SU-DHL-6 (cell line): Measurements from ENCODE around the gene PPP1R37.

Experiments used
- H2AFZ ChIP-seq: fragments of 200-600 bp; sonication (generic); 2 replicates; pipeline ENCODE4 v1.6.1; 2014; ENCODE audit warnings: low read depth, mild to moderate bottlenecking, moderate library complexity, mixed read lengths, antibody characterized with exemption, low read length; ENCODE audit not compliant: severe bottlenecking
- H3F3A ChIP-seq: fragments of 200-600 bp; shearing (Covaris generic); 2 replicates; pipeline ENCODE4 v1.6.0; 2016; ENCODE audit warnings: antibody characterized with exemption, mild to moderate bottlenecking; ENCODE audit not compliant: insufficient read depth
- H3K27ac ChIP-seq: fragments of 200-600 bp; sonication (generic); 2 replicates; pipeline ENCODE4 v1.5.1; 2016; ENCODE audit warnings: low read depth, mild to moderate bottlenecking, low read length, moderate library complexity, mixed read lengths
- H3K27me3 ChIP-seq: fragments of 200-600 bp; sonication (generic), shearing (Covaris generic); 2 replicates; pipeline ENCODE4 v1.6.0; 2014; ENCODE audit warnings: mild to moderate bottlenecking, low read length
- H3K36me3 ChIP-seq: fragments of 200-600 bp; sonication (generic); 2 replicates; pipeline ENCODE4 v1.6.1; 2014; ENCODE audit warnings: mild to moderate bottlenecking, low read length, mixed read lengths
- H3K4me2 ChIP-seq: fragments of 300-600, 200-600 bp; shearing (Covaris generic), sonication (generic); 2 replicates; pipeline ENCODE4 v1.6.0; 2014; ENCODE audit warnings: low read length, low read depth, mild to moderate bottlenecking; ENCODE audit not compliant: poor library complexity, severe bottlenecking
- H3K4me3 ChIP-seq: fragments of 200-600 bp; sonication (generic); 2 replicates; pipeline ENCODE4 v1.5.1; 2014; ENCODE audit warnings: antibody characterized with exemption, low read length, mild to moderate bottlenecking, mixed read lengths; ENCODE audit not compliant: insufficient read depth, poor library complexity, severe bottlenecking
- H3K79me2 ChIP-seq: fragments of 200-600 bp; sonication (generic); 2 replicates; pipeline ENCODE4 v1.6.1; 2014; ENCODE audit warnings: mild to moderate bottlenecking, low read length, moderate library complexity; ENCODE audit not compliant: insufficient read depth
- H3K9ac ChIP-seq: fragments of 200-600 bp; sonication (generic); 2 replicates; pipeline ENCODE4 v1.7.0; 2014; ENCODE audit warnings: mild to moderate bottlenecking, low read length
- H3K9me2 ChIP-seq: fragments of 200-600 bp; sonication (generic); replicated peaks from 2 replicates; pipeline ENCODE4 v1.6.1; 2014; ENCODE audit warnings: low read length; ENCODE audit not compliant: insufficient read depth
- H3K9me3 ChIP-seq: fragments of 200-600 bp; sonication (generic); 2 replicates; pipeline ENCODE4 v1.6.1; 2014; ENCODE audit warnings: low read length, mixed read lengths; ENCODE audit not compliant: insufficient read depth
- H4K20me1 ChIP-seq: fragments of 200-600 bp; sonication (generic); 2 replicates; pipeline ENCODE4 v1.6.1; 2014; ENCODE audit warnings: low read depth, mild to moderate bottlenecking, antibody characterized with exemption, low read length, moderate library complexity, mixed read lengths
- CTCF ChIP-seq: fragments of 200-600 bp; sonication (generic); IDR thresholded peaks from one replicate; pipeline ENCODE4 v1.5.1; 2017; ENCODE audit warnings: antibody characterized with exemption, mild to moderate bottlenecking, low read length, moderate library complexity; ENCODE audit not compliant: insufficient read depth, poor library complexity, severe bottlenecking
- EZH2phosphoT487 ChIP-seq: fragments of 200-600 bp; sonication (generic), shearing (Covaris generic); conservative IDR thresholded peaks from 2 replicates; pipeline ENCODE4 v1.6.1; 2018; ENCODE audit warnings: mild to moderate bottlenecking, antibody characterized with exemption, low read length, moderate library complexity, mixed read lengths

Gene PPP1R37

GRCh38 chr19:45097776-45098520, 5.0 kb downstream of the PPP1R37 start:
- Histone ChIP-seq H3K9ac (no peak overlapping the region), H2AFZ (no peak overlapping the region), H3F3A (no peaks in the 10 kb centered on the region), H3K27me3 (no peaks in the 10 kb centered on the region), H3K4me2 (no peak overlapping the region), H3K4me3 (no peak overlapping the region), H3K27ac (no peak overlapping the region), H3K79me2 (peaks cover 98% of the 10 kb centered on the region), H3K36me3 (no peaks in the 10 kb centered on the region), H4K20me1 (no peaks in the 10 kb centered on the region; the same call in 1 of the 2 replicates), H3K9me3 (no peaks in the 10 kb centered on the region), H3K9me2 (no peaks in the 10 kb centered on the region)
- no peak for TF ChIP-seq CTCF
- TF ChIP-seq EZH2phosphoT487, result no peak

GRCh38 chr19:45098521-45099466, 5.8 kb downstream of the PPP1R37 start:
- Histone ChIP-seq H3K9me2 (no peaks in the 10 kb centered on the region), H3K36me3 (no peaks in the 10 kb centered on the region), H3K9me3 (no peaks in the 10 kb centered on the region), H2AFZ (no peak overlapping the region), H4K20me1 (no peaks in the 10 kb centered on the region; the same call in 1 of the 2 replicates), H3K9ac (no peak overlapping the region), H3F3A (no peaks in the 10 kb centered on the region), H3K4me2 (no peak overlapping the region), H3K4me3 (no peak overlapping the region), H3K27ac (no peak overlapping the region), H3K27me3 (no peaks in the 10 kb centered on the region), H3K79me2 (peaks cover 97% of the 10 kb centered on the region)
- TF ChIP-seq EZH2phosphoT487 (no peak), CTCF (no peak)

GRCh38 chr19:45099467-45100191, 6.7 kb downstream of the PPP1R37 start:
- Histone ChIP-seq H3F3A (no peaks in the 10 kb centered on the region), H3K27me3 (no peaks in the 10 kb centered on the region), H3K4me2 (no peak overlapping the region), H3K79me2 (peaks cover 97% of the 10 kb centered on the region), H3K36me3 (no peaks in the 10 kb centered on the region), H3K4me3 (no peak overlapping the region), H4K20me1 (no peaks in the 10 kb centered on the region; the same call in 1 of the 2 replicates), H3K9me3 (no peaks in the 10 kb centered on the region), H2AFZ (no peak overlapping the region), H3K27ac (no peak overlapping the region), H3K9ac (no peak overlapping the region), H3K9me2 (no peaks in the 10 kb centered on the region)
- TF ChIP-seq EZH2phosphoT487, result no peak
- TF ChIP-seq CTCF, result no peak
